Stimulated activated naive CD4-positive, alpha-beta T cell treated with Interleukin-2 at 50 U/mL for 16 hours (primary cell): ENCODE data around the gene DUOXA2.
"Not testable (repeated sequence)": the region's sequence is repeated elsewhere in the genome, so short reads cannot be mapped to it uniquely, and the experiment has no call there.

Experiments
- DNase-seq: peaks from one replicate; lab custom pipeline; 2025; lab: John Stamatoyannopoulos, UW

DUOXA2 gene

GRCh38 chr15:45114076-45114750 is at the start of gene DUOXA2, which contains the start of gene DUOX2:
TSS of gene DUOXA2 (plus strand) at chr15:45114326. CDS start at chr15:45114606, 280 bp downstream.
TSS of gene DUOX2 (minus strand) at chr15:45114172. CDS start at chr15:45113411, 761 bp downstream.
- no peak for DNase-seq

GRCh38 chr15:45064386-45064785 is 49.7 kb upstream of the DUOXA2 start:
- no peak for DNase-seq

GRCh38 chr15:45069942-45070360 is 44.2 kb upstream of the DUOXA2 start:
- not testable (repeated sequence) for DNase-seq

- not testable (repeated sequence) for DNase-seq
These were observed 40.5 kb upstream of the DUOXA2 start for GRCh38 chr15:45073602-45074001.

- not testable (repeated sequence) for DNase-seq
These were observed 38.4 kb upstream of the DUOXA2 start for GRCh38 chr15:45075440-45076320.

GRCh38 chr15:45077391-45077790 is 36.7 kb upstream of the DUOXA2 start:
- DNase-seq: not testable (repeated sequence)

GRCh38 chr15:45079201-45079600 is 34.9 kb upstream of the DUOXA2 start:
- not testable (repeated sequence) for DNase-seq

- not testable (repeated sequence) for DNase-seq
These were observed 34.4 kb upstream of the DUOXA2 start for GRCh38 chr15:45079628-45080246.

GRCh38 chr15:45080593-45080992 is 33.5 kb upstream of the DUOXA2 start:
- DNase-seq: not testable (repeated sequence)

- not testable (repeated sequence) for DNase-seq
These were observed 31.7 kb upstream of the DUOXA2 start for GRCh38 chr15:45082412-45082811.

GRCh38 chr15:45083223-45083622 is 30.9 kb upstream of the DUOXA2 start:
- DNase-seq: no peak

- no peak for DNase-seq
These were observed 30.0 kb upstream of the DUOXA2 start for GRCh38 chr15:45084163-45084562.

- DNase-seq: no peak
These were observed 26.6 kb upstream of the DUOXA2 start for GRCh38 chr15:45087513-45087912.

- no peak for DNase-seq
These were observed 25.1 kb upstream of the DUOXA2 start for GRCh38 chr15:45088801-45089711.

- no peak for DNase-seq
These were observed 24.3 kb upstream of the DUOXA2 start for GRCh38 chr15:45089712-45090373.

- no peak for DNase-seq
These were observed 23.0 kb upstream of the DUOXA2 start for GRCh38 chr15:45091161-45091560.

- DNase-seq: no peak
These were observed 22.6 kb upstream of the DUOXA2 start for GRCh38 chr15:45091576-45091975.

GRCh38 chr15:45093013-45093412 is 21.1 kb upstream of the DUOXA2 start:
- DNase-seq: no peak

GRCh38 chr15:45093622-45094357 is 20.3 kb upstream of the DUOXA2 start:
- no peak for DNase-seq

- no peak for DNase-seq
These were observed 19.8 kb upstream of the DUOXA2 start for GRCh38 chr15:45094358-45094730.
